ENCODE measurements around the gene NET1. TPM values are rescaled to one million over a fixed set of nuclear protein-coding genes. Genes with fewer than 3 reads are reported as not detected.
A peak's percentile ranks its signal among the peaks of the same experiment; 100 is the strongest.

NET1 gene
- polyA plus RNA-seq, 1 of the 3 experiments (the other 2 are of a cell fraction) = 4.7 TPM

DNA sequence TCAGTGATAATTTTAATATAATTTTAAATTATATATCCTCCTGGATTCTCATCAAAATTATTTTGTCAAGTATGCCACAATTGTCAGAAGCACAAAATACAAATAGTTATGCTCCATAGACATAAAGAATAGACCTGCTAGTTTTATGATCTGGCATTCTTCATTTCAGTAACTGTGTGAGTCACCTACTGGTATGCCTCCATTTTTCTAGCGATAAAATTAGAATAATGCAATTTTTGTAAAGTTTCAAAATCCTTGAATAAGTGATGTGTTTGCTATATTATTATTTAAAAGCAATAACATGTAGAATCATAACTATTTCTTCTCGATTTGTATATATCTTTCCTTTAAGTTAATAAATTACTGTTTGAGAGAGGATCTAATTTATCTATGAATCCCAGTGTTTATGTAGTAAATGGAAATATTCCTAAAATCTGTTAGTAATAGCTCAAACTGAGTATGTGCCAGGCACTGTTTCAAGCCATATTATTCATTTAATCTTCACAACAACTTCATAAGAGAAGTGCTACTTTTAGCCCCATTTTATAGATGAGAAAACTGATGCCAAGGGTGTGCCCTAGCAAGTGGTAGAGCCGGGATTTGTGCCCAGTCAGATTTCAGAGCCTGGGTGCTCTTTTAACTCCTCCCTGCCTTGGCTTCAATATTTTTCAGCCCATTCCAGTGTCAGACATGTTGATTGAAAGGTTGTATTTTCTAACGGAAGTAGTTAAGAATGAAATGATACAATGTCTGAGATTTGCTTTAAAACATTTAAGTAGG lies 38.4 kb downstream of the NET1 start:
- Histone ChIP-seq H3K36me3 (replicated peaks in 1 of 2; ENCODE audit: control insufficient read depth in 1 of 2, insufficient read depth in 2 of 2, low read length in 1 of 2) (peaks cover 11 to 34% of the 10 kb centered on the region in 2 experiments), H3K9me3 (no peaks in the 10 kb centered on the region), H4K20me1 (ENCODE audit: insufficient read depth) (no peaks in the 10 kb centered on the region), H3K27ac (ENCODE audit: low read depth in 2 of 2, low read length in 1 of 2) (no peak overlapping the region), H2AFZ (ENCODE audit: low read depth) (no peak overlapping the region), H3K4me2 (no peak overlapping the region), H3K79me2 (ENCODE audit: insufficient read depth) (peaks cover 12% of the 10 kb centered on the region; the same call in 1 of the 2 replicates), H3F3A (replicated peaks; ENCODE audit: insufficient read depth) (no peaks in the 10 kb centered on the region), H3K9me2 (no peaks in the 10 kb centered on the region), H3K4me1 (ENCODE audit: control insufficient read depth in 1 of 2, insufficient read depth in 2 of 2, low read depth in 1 of 2, low read length in 1 of 2) (peaks cover 2 to 23% of the 10 kb centered on the region in 2 experiments; a peak in 3 of 4 replicates), H3K9ac (no peak overlapping the region), H3K4me3 (ENCODE audit: low read depth in 2 of 2, low read length in 1 of 2) (no peak overlapping the region), H3K27me3 (ENCODE audit: insufficient read depth) (no peaks in the 10 kb centered on the region)
- DNase-seq = no peak
- ChIA-PET CTCF (interaction anchor here (1.2 to 1.3 kb wide), 2 partner anchors 172 to 179 kb away, joined by 3 to 4 read pairs; no protein-coding TSS in a partner anchor), POLR2A (no interaction called here)
- WGBS (ENCODE audit: low lambda C conversion rate) = 83% methylated on average over 4 of the region's 4 CpGs
- no peak for TF ChIP-seq FOSL2 (IDR thresholded peaks at IDR 0.05; ENCODE audit: borderline replicate concordance, low read depth)
- no peak for TF ChIP-seq POLR2AphosphoS5 (IDR thresholded peaks at IDR 0.05; ENCODE audit: low read depth, low read length)
- no peak for TF ChIP-seq NRF1 (IDR thresholded peaks at IDR 0.05; ENCODE audit: low read depth, low read length)
- TF ChIP-seq JUND (IDR thresholded peaks at IDR 0.05) = 0 out of 2 replicates have a peak, but pooled peaks have one; percentile 12

GRCh38 chr10:5453749-5454489 lies 41.6 kb downstream of the NET1 start:
- WGBS (ENCODE audit: low lambda C conversion rate) = 95% methylated on average over 13 of the region's 13 CpGs
- H4K20me1 ChIP-seq (ENCODE audit: insufficient read depth) = no peaks in the 10 kb centered on the region
- H3K4me3 ChIP-seq (ENCODE audit: low read depth in 2 of 2, low read length in 1 of 2) = no peak overlapping the region
- CTCF ChIA-PET = interaction anchor here (1.1 to 4.8 kb wide), 5 partner anchors 9 to 169 kb away, joined by 3 to 33 read pairs (median 5); no protein-coding TSS in a partner anchor
- no peaks in the 10 kb centered on the region for H3K79me2 ChIP-seq (ENCODE audit: insufficient read depth)
- no peaks in the 10 kb centered on the region for H3K9me3 ChIP-seq
- no peak overlapping the region for H2AFZ ChIP-seq (ENCODE audit: low read depth)
- no peaks in the 10 kb centered on the region for H3F3A ChIP-seq (replicated peaks; ENCODE audit: insufficient read depth)
- POLR2A ChIA-PET = no interaction called here
- H3K9ac ChIP-seq = no peak overlapping the region
- H3K36me3 ChIP-seq (replicated peaks in 1 of 2; ENCODE audit: control insufficient read depth in 1 of 2, insufficient read depth in 2 of 2, low read length in 1 of 2) = peaks cover 26 to 52% of the 10 kb centered on the region in 2 experiments
- TF ChIP-seq, protein P1, sequence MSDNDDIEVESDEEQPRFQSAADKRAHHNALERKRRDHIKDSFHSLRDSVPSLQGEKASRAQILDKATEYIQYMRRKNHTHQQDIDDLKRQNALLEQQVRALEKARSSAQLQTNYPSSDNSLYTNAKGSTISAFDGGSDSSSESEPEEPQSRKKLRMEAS (IDR thresholded peaks at IDR 0.05; ENCODE audit: low read depth) = no peak
- H3K4me2 ChIP-seq = no peak overlapping the region
- no peak for DNase-seq
- H3K27me3 ChIP-seq (ENCODE audit: insufficient read depth) = no peaks in the 10 kb centered on the region
- no peak overlapping the region for H3K27ac ChIP-seq (ENCODE audit: low read depth in 2 of 2, low read length in 1 of 2)
- H3K4me1 ChIP-seq (ENCODE audit: control insufficient read depth in 1 of 2, insufficient read depth in 2 of 2, low read depth in 1 of 2, low read length in 1 of 2) = peaks cover 2 to 5% of the 10 kb centered on the region in 2 experiments; a peak in 2 of 4 replicates
- no peaks in the 10 kb centered on the region for H3K9me2 ChIP-seq

- Histone ChIP-seq H3K79me2 (ENCODE audit: insufficient read depth) (no peaks in the 10 kb centered on the region), H3F3A (replicated peaks; ENCODE audit: insufficient read depth) (no peaks in the 10 kb centered on the region), H3K4me2 (no peak overlapping the region), H4K20me1 (ENCODE audit: insufficient read depth) (no peaks in the 10 kb centered on the region), H3K27me3 (ENCODE audit: insufficient read depth) (no peaks in the 10 kb centered on the region), H3K27ac (ENCODE audit: low read depth in 2 of 2, low read length in 1 of 2) (no peak overlapping the region), H3K9me2 (no peaks in the 10 kb centered on the region), H3K9ac (no peak overlapping the region), H3K9me3 (no peaks in the 10 kb centered on the region), H2AFZ (ENCODE audit: low read depth) (no peak overlapping the region), H3K4me3 (ENCODE audit: low read depth in 2 of 2, low read length in 1 of 2) (no peak overlapping the region), H3K36me3 (replicated peaks in 1 of 2; ENCODE audit: control insufficient read depth in 1 of 2, insufficient read depth in 2 of 2, low read length in 1 of 2) (peaks cover 26 to 53% of the 10 kb centered on the region in 2 experiments), H3K4me1 (ENCODE audit: control insufficient read depth in 1 of 2, insufficient read depth in 2 of 2, low read depth in 1 of 2, low read length in 1 of 2) (no peaks in the 10 kb centered on the region; a peak in 1 of 4 replicates)
- DNase-seq = no peak
- ChIA-PET POLR2A (no interaction called here), CTCF (interaction anchor here (1.1 to 4.8 kb wide), 3 partner anchors 14 to 166 kb away, joined by 3 to 33 read pairs (median 4); no protein-coding TSS in a partner anchor)
- WGBS (ENCODE audit: low lambda C conversion rate) = 94% methylated on average over 12 of the region's 12 CpGs
- TF ChIP-seq ELF1 (IDR thresholded peaks at IDR 0.05) = no peak
- no peak for TF ChIP-seq JUND (IDR thresholded peaks at IDR 0.05)
- TF ChIP-seq TAF1 (IDR thresholded peaks at IDR 0.05; ENCODE audit: borderline replicate concordance, low read depth, low read length) = no peak
- no peak for TF ChIP-seq SMC3 (IDR thresholded peaks at IDR 0.05; ENCODE audit: low read depth, low read length)
- TF ChIP-seq MXI1 (IDR thresholded peaks at IDR 0.05; ENCODE audit: low read depth, low read length) = no peak
- no peak for TF ChIP-seq GABPA (IDR thresholded peaks at IDR 0.05; ENCODE audit: low read depth)
- TF ChIP-seq EZH2phosphoT487 (IDR thresholded peaks at IDR 0.05; ENCODE audit: borderline replicate concordance, low read depth) = no peak
Observed at GRCh38 chr10:5456563-5456962, 44.2 kb downstream of the NET1 start.
